MM.1S (cell line): ENCODE measurements around the gene CMPK2.

Source experiments
- DNase-seq: peaks from one replicate; pipeline ENCODE4 v3.0.0-alpha.2; 2015
- H2AFZ ChIP-seq: fragments of 300-600 bp; sonication (generic); 2 replicates; pipeline ENCODE4 v1.6.0; 2016; ENCODE audit warnings: antibody characterized with exemption, low read length
- H3F3A ChIP-seq: fragments of 300-600 bp; sonication (generic); 2 replicates; pipeline ENCODE4 v1.6.1; 2016; ENCODE audit warnings: mild to moderate bottlenecking, antibody characterized with exemption, low read length, moderate library complexity, mixed read lengths; ENCODE audit not compliant: insufficient read depth
- H3K27ac ChIP-seq: fragments of 300-600 bp; sonication (generic); 2 replicates; pipeline ENCODE4 v1.5.1; 2016; ENCODE audit warnings: mild to moderate bottlenecking, low read length
- H3K27me3 ChIP-seq: fragments of 300-600 bp; sonication (generic); replicated peaks from 2 replicates; pipeline ENCODE4 v1.6.0; 2016; ENCODE audit warnings: low read length; ENCODE audit not compliant: insufficient read depth
- H3K36me3 ChIP-seq: fragments of 300-600 bp; sonication (generic); replicated peaks from 2 replicates; pipeline ENCODE4 v1.6.1; 2016; ENCODE audit warnings: mild to moderate bottlenecking, low read length, mixed read lengths; ENCODE audit not compliant: insufficient read depth
- H3K4me1 ChIP-seq: fragments of 300-600 bp; sonication (generic); 2 replicates; pipeline ENCODE4 v1.6.1; 2016; ENCODE audit warnings: low read length, mixed read lengths
- H3K4me2 ChIP-seq: fragments of 300-600 bp; sonication (generic); 2 replicates; pipeline ENCODE4 v1.6.0; 2016; ENCODE audit warnings: low read depth, low read length
- H3K4me3 ChIP-seq: fragments of 300-600 bp; sonication (generic); 2 replicates; pipeline ENCODE4 v1.5.1; 2016; ENCODE audit warnings: low read length, mixed read lengths
- H3K79me2 ChIP-seq: fragments of 300-600 bp; sonication (generic); 2 replicates; pipeline ENCODE4 v1.6.1; 2016; ENCODE audit warnings: mixed run types, low read length, mixed read lengths
- H3K9ac ChIP-seq: fragments of 300-600 bp; sonication (generic); 2 replicates; pipeline ENCODE4 v1.6.1; 2016; ENCODE audit warnings: low read length, mixed read lengths
- H3K9me2 ChIP-seq: fragments of 300-600 bp; sonication (generic); replicated peaks from 2 replicates; pipeline ENCODE4 v1.6.1; 2016; ENCODE audit warnings: mild to moderate bottlenecking, low read length, mixed read lengths; ENCODE audit not compliant: insufficient read depth
- H3K9me3 ChIP-seq: fragments of 300-600 bp; sonication (generic); replicated peaks from 2 replicates; pipeline ENCODE4 v1.6.1; 2016; ENCODE audit warnings: mild to moderate bottlenecking, low read length, mixed read lengths; ENCODE audit not compliant: insufficient read depth
- H4K20me1 ChIP-seq: fragments of 300-600 bp; sonication (generic); 2 replicates; pipeline ENCODE4 v1.6.1; 2016; ENCODE audit warnings: mild to moderate bottlenecking, low read length, moderate library complexity, mixed read lengths; ENCODE audit not compliant: insufficient read depth
- CTCF ChIP-seq: fragments of 300-600 bp; sonication (generic); IDR thresholded peaks from 2 replicates; pipeline ENCODE4 v1.5.1; 2016; ENCODE audit warnings: antibody characterized with exemption, low read length, mixed read lengths
- EZH2 ChIP-seq: fragments of 300-600 bp; sonication (generic); optimal IDR thresholded peaks from 2 replicates; pipeline ENCODE3; 2017; ENCODE audit warnings: low read depth, mild to moderate bottlenecking, antibody characterized with exemption, low read length, mixed read lengths
- EZH2phosphoT487 ChIP-seq: fragments of 300-600 bp; sonication (generic); IDR thresholded peaks from 2 replicates; pipeline ENCODE4 v1.6.1; 2018; ENCODE audit warnings: antibody characterized with exemption, low read length

Gene CMPK2

GRCh38 chr2:6834163-6834562 lies 31.5 kb downstream of the CMPK2 start:
- no peak for DNase-seq
- H2AFZ ChIP-seq = no peak overlapping the region
- H3F3A ChIP-seq = no peaks in the 10 kb centered on the region
- TF ChIP-seq EZH2 = no peak
- no peak for TF ChIP-seq CTCF
- TF ChIP-seq EZH2phosphoT487 = no peak
- H3K4me3 ChIP-seq = no peak overlapping the region
- no peaks in the 10 kb centered on the region for H3K79me2 ChIP-seq
- no peak overlapping the region for H3K27ac ChIP-seq
- H3K4me2 ChIP-seq = no peak overlapping the region
- H3K9me3 ChIP-seq = no peaks in the 10 kb centered on the region
- no peaks in the 10 kb centered on the region for H3K27me3 ChIP-seq
- H3K36me3 ChIP-seq = no peaks in the 10 kb centered on the region
- H4K20me1 ChIP-seq = no peaks in the 10 kb centered on the region
- H3K4me1 ChIP-seq = no peaks in the 10 kb centered on the region
- H3K9me2 ChIP-seq = no peaks in the 10 kb centered on the region
- H3K9ac ChIP-seq = no peak overlapping the region

- Histone ChIP-seq H3F3A (no peaks in the 10 kb centered on the region), H3K9me3 (no peaks in the 10 kb centered on the region), H3K4me1 (no peaks in the 10 kb centered on the region), H3K27ac (no peak overlapping the region), H3K79me2 (no peaks in the 10 kb centered on the region), H3K9ac (no peak overlapping the region), H4K20me1 (no peaks in the 10 kb centered on the region), H3K9me2 (no peaks in the 10 kb centered on the region), H3K4me2 (0 out of 2 replicates have a peak overlapping the region, but pooled peaks have one; percentile 2), H3K36me3 (no peaks in the 10 kb centered on the region), H2AFZ (no peak overlapping the region), H3K27me3 (no peaks in the 10 kb centered on the region), H3K4me3 (no peak overlapping the region)
- DNase-seq = no peak
- TF ChIP-seq CTCF (no peak), EZH2 (no peak), EZH2phosphoT487 (no peak)
These were observed 32.5 kb downstream of the CMPK2 start for GRCh38 chr2:6833300-6833604.

- no peak for DNase-seq
- no peaks in the 10 kb centered on the region for H3K79me2 ChIP-seq
- H3K4me1 ChIP-seq = no peaks in the 10 kb centered on the region
- no peaks in the 10 kb centered on the region for H4K20me1 ChIP-seq
- no peaks in the 10 kb centered on the region for H3K27me3 ChIP-seq
- no peak for TF ChIP-seq EZH2
- no peaks in the 10 kb centered on the region for H3K9me2 ChIP-seq
- no peaks in the 10 kb centered on the region for H3F3A ChIP-seq
- H3K4me2 ChIP-seq = 0 out of 2 replicates have a peak overlapping the region, but pooled peaks have one; percentile 2
- H3K4me3 ChIP-seq = no peak overlapping the region
- no peak overlapping the region for H3K27ac ChIP-seq
- H3K9ac ChIP-seq = no peak overlapping the region
- H2AFZ ChIP-seq = no peak overlapping the region
- H3K9me3 ChIP-seq = no peaks in the 10 kb centered on the region
- no peaks in the 10 kb centered on the region for H3K36me3 ChIP-seq
These were observed 33.0 kb downstream of the CMPK2 start for GRCh38 chr2:6832596-6833299.

GRCh38 chr2:6831229-6831628 lies 34.5 kb downstream of the CMPK2 start:
- no peak overlapping the region for H3K4me3 ChIP-seq
- H3K36me3 ChIP-seq = no peaks in the 10 kb centered on the region
- no peaks in the 10 kb centered on the region for H3K9me2 ChIP-seq
- no peaks in the 10 kb centered on the region for H3K4me1 ChIP-seq
- H3F3A ChIP-seq = no peaks in the 10 kb centered on the region
- no peak for TF ChIP-seq EZH2
- no peak for TF ChIP-seq CTCF
- TF ChIP-seq EZH2phosphoT487 = no peak
- no peaks in the 10 kb centered on the region for H3K27me3 ChIP-seq
- no peak overlapping the region for H3K9ac ChIP-seq
- no peaks in the 10 kb centered on the region for H3K9me3 ChIP-seq
- H3K27ac ChIP-seq = no peak overlapping the region
- H3K79me2 ChIP-seq = no peaks in the 10 kb centered on the region
- H4K20me1 ChIP-seq = no peaks in the 10 kb centered on the region
- no peak overlapping the region for H2AFZ ChIP-seq
- DNase-seq = no peak
- H3K4me2 ChIP-seq = no peak overlapping the region
